Measurements from ENCODE around the gene UBE2Q1. TPM values are rescaled to one million over a fixed set of nuclear protein-coding genes. Genes with fewer than 3 reads are reported as not detected.

Gene UBE2Q1
- total RNA-seq, 1 donor from 2014 or later = 17.8 TPM

GRCh38 chr1:154577346-154578057 lies 19.0 kb upstream of the UBE2Q1 start:
- DNase-seq = no peak

DNA sequence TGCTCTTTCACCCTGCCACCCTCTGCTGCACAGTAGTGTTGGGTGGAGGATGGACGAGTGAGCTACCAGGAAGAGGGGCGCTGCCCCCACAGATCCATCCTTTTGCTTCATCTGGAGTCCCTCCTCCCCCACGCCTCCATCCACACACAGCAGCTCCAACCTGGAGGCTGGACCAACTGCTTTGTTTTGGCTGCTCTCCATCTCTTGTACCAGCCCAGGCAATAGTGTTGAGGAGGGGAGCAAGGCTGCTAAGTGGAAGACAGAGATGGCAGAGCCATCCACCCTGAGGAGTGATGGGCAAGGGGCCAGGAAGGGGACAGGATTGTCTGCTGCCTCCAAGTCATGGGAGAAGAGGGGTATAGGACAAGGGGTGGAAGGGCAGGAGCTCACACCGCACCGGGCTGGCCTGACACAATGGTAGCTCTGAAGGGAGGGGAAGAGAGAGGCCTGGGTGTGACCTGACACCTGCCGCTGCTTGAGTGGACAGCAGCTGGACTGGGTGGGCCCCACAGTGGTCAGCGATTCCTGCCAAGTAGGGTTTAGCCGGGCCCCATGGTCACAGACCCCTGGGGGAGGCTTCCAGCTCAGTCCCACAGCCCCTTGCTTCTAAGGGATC lies 17.6 kb upstream of the UBE2Q1 start:
- no peak for DNase-seq

DNA sequence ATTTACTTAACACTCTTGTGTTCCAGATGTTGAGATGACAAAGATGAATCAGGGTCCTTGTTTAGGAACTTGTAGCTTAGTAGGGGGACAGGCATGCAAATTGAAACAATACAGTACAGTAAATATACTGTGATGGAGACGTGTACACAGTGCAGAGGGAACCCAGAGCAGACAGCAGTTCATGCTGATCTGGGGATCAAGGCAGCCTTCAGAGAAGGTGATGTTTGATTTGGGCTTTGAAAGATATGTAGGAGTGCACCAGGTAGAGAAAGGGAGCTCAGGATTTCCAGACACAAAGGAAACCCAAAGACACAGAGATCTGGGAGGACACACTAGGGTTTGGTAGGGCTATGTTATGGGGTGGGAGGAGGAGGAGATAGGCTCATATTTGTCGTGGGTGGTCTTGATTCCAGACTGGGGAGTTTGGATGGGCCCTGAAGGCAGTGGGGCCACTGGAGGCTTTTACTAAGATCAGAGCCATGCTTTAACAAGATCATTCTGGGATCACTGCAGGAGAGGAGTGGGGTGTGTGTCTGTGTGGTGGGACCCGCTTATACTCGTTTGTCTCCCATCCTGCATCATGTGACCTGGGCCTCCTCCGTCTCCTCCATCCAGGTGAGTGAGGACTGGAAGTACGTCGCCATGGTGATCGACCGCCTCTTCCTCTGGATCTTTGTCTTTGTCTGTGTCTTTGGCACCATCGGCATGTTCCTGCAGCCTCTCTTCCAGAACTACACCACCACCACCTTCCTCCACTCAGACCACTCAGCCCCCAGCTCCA lies 16.9 kb upstream of the UBE2Q1 start:
- no peak for DNase-seq

GRCh38 chr1:154574716-154575115 lies 16.3 kb upstream of the UBE2Q1 start:
- no peak for DNase-seq

GRCh38 chr1:154573168-154573510 lies 14.7 kb upstream of the UBE2Q1 start:
- no peak for DNase-seq

- DNase-seq = no peak
Observed at GRCh38 chr1:154572468-154573167, 14.2 kb upstream of the UBE2Q1 start.

DNA sequence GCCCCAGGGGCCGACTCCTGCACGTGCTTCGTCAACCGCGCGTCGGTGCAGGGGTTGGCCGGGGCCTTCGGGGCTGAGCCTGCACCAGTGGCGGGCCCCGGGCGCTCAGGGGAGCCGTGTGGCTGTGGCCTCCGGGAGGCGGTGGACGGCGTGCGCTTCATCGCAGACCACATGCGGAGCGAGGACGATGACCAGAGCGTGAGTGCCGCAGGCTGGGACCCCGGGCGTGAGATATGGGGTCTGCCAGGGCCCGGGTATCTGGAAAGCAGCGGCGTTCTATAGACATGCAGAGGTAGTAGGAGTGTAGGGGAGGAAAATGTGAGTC lies 13.5 kb upstream of the UBE2Q1 start:
- no peak for DNase-seq

- DNase-seq = no peak
Observed at GRCh38 chr1:154571244-154571963, 12.9 kb upstream of the UBE2Q1 start.

- no peak for DNase-seq
Observed at GRCh38 chr1:154568157-154568815, 9.8 kb upstream of the UBE2Q1 start.

DNA sequence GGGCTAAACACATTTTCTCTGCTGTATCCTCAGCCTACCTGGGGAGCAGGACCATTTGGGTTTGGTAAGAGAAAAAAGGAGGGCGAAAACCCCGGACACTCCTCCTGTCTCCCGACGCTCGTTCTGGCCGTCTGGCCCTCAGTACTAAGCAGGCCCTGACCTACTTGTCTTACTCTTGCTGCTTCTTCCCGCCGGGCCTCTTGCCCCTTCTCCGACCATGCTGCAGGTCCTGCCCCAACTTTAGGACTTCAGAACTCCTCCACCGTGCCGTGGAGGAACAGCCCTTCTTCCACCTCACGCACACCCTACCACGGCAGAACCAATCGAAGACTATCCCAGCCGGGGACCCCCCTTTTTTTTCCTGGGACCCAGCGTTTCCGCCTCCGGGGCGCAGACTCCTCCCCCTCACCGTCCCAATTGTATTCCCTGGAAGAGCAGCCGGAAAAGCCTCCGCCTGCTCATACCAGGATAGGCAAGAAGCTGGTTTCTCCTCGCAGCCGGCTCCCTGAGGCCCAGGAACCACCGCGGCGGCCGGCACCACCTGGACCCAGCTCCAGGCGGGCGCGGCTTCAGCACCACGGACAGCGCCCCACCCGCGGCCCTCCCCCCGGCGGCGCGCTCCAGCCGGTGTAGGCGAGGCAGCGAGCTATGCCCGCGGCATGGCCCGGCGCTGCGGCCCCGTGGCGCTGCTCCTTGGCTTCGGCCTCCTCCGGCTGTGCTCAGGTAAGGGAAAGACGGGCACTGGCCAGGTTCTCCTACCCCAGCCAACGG lies 9.1 kb upstream of the UBE2Q1 start, which contains the start of gene CHRNB2:
Gene CHRNB2 (plus strand): TSS at position 393 of the 771 bp plus-strand sequence. CDS start 267 bp downstream, at position 660.
- DNase-seq = no peak

DNA sequence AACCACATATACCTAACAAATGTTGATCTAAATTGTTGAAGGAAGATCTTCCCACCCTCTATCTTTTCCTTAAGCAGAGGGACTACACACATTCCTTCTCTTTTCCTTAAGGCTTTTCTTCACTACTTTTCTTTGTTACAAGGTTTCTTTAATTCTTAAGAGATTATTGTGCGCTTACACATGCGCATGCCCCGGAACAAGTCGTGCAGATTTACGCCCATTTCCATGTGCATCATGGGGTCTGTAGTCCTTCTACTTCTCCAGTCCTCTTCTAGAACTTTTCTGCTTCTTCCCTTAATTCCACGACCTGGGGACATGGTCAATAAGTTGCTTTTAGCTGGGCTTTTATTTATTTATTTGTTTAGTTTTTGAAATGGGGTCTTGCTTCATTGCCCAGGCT lies 7.4 kb upstream of the UBE2Q1 start:
- no peak for DNase-seq

DNA sequence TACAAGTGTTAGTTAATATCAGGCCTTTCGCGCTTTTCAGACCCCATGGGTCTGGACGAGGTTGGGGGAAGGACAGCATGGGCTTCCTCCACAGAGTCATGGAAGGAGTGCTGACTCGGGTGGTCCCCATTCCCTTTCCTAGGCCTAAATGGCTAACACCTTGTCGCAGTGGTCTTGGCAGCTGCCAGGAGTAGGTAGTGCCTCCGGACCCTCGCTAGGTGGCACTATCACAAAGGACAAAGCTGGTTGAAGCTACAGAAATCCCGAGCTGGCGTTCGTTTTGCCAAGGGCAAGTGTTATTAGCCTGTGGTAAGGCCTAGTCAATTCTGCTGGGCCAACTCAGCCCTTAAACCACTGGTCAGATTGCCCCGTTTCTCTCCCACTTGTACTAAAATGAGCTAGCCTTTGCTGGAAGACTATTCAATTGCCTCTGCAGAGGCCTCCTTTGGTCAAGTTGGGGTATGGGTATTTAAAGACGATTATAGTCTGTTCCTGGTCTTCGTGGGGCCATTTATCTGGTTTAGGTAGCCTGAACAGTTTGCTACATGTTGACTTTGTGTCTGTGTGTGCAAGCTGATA lies 1.1 kb upstream of the UBE2Q1 start:
- peak; percentile 94 for DNase-seq

GRCh38 chr1:154558720-154559465 lies 431 bp upstream of the UBE2Q1 start:
- DNase-seq = peak; percentile 99

DNA sequence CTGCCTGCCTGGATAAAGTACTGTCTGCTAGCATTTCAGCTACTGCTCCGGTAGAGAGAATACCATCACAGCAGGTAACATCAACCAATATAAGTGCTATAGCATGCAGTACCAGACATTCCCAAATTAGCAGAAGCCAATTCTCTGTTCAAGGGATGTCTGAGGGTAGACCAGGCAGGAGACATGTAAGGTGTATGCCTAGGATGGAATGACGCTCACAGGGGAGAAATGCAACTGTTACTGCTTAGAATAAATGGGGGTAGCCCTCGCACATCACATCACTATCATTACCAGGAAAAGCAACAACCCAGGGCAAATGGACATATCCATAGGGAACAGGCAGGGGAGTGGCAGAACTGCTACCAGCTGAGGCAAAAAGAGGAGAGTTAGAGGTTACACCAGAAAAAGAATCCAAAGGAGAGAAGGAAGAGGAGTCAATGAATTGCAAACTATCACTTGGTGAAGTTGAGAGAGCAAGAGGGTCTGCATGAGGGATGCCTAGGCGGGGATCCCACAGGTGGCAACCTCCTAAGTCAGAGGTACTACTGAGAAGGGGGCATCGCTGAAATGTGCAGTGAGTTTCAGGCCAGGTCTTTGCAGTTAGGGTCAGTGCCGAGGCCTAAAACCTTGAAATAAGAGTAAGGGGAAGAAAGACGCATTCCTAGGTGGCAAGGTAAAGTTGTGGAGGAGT lies 1.1 kb downstream of the UBE2Q1 start:
- no peak for DNase-seq

GRCh38 chr1:154556422-154556821 lies 2.0 kb downstream of the UBE2Q1 start:
- no peak for DNase-seq

DNA sequence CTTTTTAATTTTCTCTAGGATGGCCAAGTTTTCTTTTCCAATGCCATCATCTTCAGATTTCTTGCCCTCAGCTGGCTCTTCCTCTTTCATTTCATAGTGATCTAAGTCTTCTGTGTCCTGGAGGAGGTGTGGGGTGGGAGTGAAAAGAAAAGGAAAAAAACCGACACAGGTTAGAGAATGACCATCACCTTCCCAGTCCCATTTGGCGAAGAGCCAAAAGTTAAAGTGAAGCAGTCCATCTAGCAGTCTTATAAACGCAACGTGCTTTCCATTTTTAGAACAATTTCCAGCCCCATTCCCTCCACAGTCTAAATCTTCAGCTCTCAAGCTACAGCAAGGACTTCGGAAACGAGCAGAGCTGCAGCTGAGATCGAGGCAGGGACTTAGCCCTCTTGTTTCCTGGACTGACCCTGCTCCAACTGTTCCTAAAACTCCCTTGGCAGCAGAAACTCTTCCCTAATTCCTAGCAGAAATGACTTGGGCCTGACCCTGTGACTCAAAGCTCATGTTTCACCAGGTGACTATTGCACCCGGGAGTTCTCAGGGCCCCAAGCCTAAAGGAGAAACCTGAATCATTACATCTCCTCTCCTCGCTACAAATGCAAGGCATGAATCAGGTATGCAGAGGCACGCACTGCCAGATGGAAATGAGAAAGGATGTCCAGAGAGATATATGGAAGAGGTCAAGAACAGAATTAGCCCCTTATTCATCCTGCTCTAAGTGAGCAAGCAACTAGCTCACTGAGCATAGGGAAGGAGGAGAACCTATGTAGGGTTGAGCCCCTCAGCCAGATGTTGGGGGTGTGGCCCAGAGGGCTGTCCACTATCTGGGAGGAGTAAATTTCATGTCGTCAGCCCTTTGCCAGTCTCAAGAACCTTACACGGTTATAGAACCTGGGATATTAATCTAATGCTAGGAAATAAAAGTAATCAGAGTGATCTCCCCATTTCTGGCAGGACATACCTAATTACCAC lies 5.1 kb downstream of the UBE2Q1 start:
- DNase-seq = no peak

DNA sequence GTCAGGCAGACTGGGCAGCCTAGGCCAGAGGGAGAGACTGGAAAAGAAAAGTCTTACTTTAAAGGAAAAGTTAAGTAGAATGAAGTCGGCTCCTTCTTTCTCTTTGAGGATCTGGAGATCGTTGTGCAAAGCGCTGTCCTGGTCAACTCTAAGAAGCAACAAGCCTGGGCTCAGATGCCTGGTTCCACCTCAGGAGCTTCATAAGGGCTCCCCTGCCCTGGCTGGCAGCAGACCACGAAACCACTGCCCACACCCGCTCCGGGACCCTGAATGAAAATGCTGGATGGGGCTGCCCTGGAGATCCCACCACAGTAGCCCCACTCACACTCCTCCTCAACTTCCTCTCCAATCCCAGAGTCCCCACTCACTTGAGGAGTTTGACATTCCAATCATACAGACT lies 6.4 kb downstream of the UBE2Q1 start:
- no peak for DNase-seq

- no peak for DNase-seq
Observed at GRCh38 chr1:154551474-154551873, 7.0 kb downstream of the UBE2Q1 start.

All from skin of body (tissue), 2 donors.